Lower leg skin (tissue), 4 donors: Measurements from ENCODE around the gene FBXW5. TPM values are rescaled to one million over a fixed set of nuclear protein-coding genes. Genes with fewer than 3 reads are reported as not detected.

Experiments used
- DNase-seq, 2 donors: peaks; one replicate each; pipeline ENCODE4 v3.0.0-alpha.2; 2019; ENCODE audit warnings: low spot score in 2 of 2
- H3K4me3 ChIP-seq: fragments of 200-600 bp; sonication (generic); 2 replicates; pipeline ENCODE4 v1.5.1; 2017; ENCODE audit warnings: mild to moderate bottlenecking, low read depth; ENCODE audit not compliant: poor library complexity, severe bottlenecking
- POLR2A ChIP-seq, 2 donors: fragments of 450-650 bp; IDR thresholded peaks; one replicate each; pipeline ENCODE4 v1.6.1; 2016 to 2017; ENCODE audit warnings: antibody characterized with exemption in 2 of 2, mild to moderate bottlenecking in 1 of 2, moderate library complexity in 1 of 2
- WGBS, 2 donors: methylation state at CpG; one replicate each; pipeline ENCODE4 v1.1.5; 2018; 5-methylcytosine and 5-hydroxymethylcytosine counted together
- intact Hi-C: fragments of 100-400 bp; cut with DNase I; formaldehyde crosslinking; loops from one replicate; pipeline ENCODE4 v1.15.0; 2023; ENCODE audit warnings: low total_unique reads
- total RNA-seq, 4 donors: library from RNA; depleted of rRNA; stranded (reverse); fragments of >200 nt; gene quantifications; one replicate each; pipeline ENCODE4 v1.1.0, GENCODE V29; 2016
- TF ChIP-seq, protein P1 (sequence below), 3 donors: fragments of 450-650 bp; IDR thresholded peaks; one replicate each; pipeline ENCODE4 v1.5.1; 2016; ENCODE audit warnings: antibody characterized with exemption in 3 of 3, mild to moderate bottlenecking in 3 of 3, moderate library complexity in 2 of 3

Gene FBXW5
- total RNA-seq, 4 donors from 2014 or later: 145 to 182 (median 154) TPM

DNA sequence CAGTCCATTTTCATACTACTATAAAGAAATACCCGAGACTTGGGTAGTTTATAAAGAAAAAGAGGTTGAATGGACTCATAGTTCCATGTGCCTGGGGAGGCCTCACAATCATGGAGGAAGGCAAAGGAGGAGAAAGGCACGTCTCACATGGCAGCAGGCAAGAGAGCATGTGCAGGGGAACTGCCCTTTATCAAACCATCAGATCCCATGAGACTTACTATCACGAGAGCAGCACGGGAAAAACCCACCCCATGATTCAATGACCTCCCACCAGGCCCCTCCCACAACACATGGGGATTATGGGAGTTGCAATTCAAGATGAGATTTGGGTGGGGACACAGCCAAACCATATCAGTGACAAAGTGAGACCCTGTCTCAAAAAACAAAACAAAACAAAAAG is 38.3 kb downstream of the FBXW5 start:
- intact Hi-C loops: no loop called here
- TF ChIP-seq, protein P1, sequence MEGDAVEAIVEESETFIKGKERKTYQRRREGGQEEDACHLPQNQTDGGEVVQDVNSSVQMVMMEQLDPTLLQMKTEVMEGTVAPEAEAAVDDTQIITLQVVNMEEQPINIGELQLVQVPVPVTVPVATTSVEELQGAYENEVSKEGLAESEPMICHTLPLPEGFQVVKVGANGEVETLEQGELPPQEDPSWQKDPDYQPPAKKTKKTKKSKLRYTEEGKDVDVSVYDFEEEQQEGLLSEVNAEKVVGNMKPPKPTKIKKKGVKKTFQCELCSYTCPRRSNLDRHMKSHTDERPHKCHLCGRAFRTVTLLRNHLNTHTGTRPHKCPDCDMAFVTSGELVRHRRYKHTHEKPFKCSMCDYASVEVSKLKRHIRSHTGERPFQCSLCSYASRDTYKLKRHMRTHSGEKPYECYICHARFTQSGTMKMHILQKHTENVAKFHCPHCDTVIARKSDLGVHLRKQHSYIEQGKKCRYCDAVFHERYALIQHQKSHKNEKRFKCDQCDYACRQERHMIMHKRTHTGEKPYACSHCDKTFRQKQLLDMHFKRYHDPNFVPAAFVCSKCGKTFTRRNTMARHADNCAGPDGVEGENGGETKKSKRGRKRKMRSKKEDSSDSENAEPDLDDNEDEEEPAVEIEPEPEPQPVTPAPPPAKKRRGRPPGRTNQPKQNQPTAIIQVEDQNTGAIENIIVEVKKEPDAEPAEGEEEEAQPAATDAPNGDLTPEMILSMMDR (IDR thresholded peaks at IDR 0.05): no peak
- H3K4me3 ChIP-seq: no peak overlapping the region
- 72 to 74% methylated on average over 4 of the region's 4 CpGs for WGBS, 2 donors
- no peak for DNase-seq

- TF ChIP-seq POLR2A (IDR thresholded peaks at IDR 0.05): no peak
- TF ChIP-seq, protein P1 (IDR thresholded peaks at IDR 0.05): no peak
- WGBS, 2 donors: 64 to 66% methylated on average over 12 of the region's 12 CpGs
- no peak overlapping the region for H3K4me3 ChIP-seq
- intact Hi-C loops: no loop called here
- DNase-seq: no peak
Measured at GRCh38 chr9:136903041-136903554, 41.4 kb downstream of the FBXW5 start.

DNA sequence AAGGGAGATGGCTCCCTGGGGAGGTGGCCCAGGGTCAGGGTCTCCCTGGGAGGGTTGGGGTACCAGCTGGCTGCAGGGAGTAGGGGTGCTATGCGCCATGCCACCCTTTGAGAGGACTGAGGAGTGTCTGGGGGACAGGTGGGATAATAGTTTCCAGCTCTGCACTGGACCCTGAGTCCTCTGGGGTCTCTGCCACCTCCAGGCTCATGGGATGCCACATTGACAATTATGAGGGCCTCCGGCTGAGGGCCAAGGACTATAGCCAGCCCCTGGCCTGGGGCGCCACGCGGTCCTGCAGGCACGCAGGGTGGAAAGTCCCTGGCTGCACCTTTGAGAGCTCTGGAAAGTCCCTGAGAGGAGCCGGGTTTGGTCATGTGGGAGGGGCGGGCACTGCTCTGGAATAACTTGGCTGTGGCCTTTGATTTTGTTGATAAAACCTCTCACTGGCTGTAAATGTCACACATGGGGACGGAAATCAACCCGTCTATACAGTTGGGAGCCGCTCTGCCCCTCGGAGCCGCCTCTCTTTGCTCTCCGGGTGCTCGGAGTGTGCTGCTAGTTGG is 42.2 kb downstream of the FBXW5 start:
- WGBS, 2 donors: 5 to 15% methylated on average over 11 to 15 of the region's 15 CpGs
- peak; percentile 74 to 88 for DNase-seq
- no peak overlapping the region for H3K4me3 ChIP-seq
- TF ChIP-seq, protein P1 (IDR thresholded peaks at IDR 0.05): no peak
- no peak for TF ChIP-seq POLR2A (IDR thresholded peaks at IDR 0.05)
- intact Hi-C loops: no loop called here

DNA sequence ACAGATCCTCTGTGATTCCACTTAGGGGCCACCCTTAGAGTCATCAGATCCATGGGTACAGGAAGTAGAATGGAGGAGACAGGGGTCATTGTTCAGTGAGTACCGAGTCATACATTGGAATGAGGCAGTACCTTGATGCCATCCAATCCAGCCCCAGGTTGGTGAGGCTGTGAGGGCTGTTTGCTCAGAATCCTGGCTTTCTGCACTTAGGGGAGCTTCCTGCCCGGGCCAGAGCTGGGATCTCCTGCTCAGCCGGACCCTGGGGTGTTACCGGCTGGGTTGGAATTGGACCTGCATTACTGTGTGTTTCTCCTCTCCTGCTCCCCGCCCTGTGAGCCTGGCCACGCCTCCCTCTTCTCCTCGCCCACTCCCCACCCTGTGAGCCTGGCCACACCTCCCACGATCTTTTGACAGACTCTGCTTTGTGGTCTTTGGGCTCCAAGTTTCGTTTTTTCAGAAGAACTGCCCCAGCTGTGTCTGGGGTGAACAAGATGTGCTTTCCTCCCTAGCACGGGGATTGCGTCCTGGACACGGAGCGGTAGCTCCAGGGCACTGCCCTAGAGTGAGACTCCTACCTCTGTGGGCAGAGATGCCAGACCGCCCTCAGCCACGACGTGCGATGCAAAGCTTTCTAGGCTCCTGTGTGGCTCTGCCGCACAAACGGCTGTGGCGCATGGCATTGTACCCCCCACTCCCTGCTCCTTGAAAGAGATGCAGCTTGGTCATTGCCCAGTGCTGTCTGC is 42.9 kb downstream of the FBXW5 start:
- no peak for TF ChIP-seq POLR2A (IDR thresholded peaks at IDR 0.05)
- TF ChIP-seq, protein P1 (IDR thresholded peaks at IDR 0.05): no peak
- no peak overlapping the region for H3K4me3 ChIP-seq
- intact Hi-C loops: no loop called here
- WGBS, 2 donors: 15 to 17% methylated on average over 20 of the region's 20 CpGs
- peak; percentile 31 to 88 for DNase-seq

DNA sequence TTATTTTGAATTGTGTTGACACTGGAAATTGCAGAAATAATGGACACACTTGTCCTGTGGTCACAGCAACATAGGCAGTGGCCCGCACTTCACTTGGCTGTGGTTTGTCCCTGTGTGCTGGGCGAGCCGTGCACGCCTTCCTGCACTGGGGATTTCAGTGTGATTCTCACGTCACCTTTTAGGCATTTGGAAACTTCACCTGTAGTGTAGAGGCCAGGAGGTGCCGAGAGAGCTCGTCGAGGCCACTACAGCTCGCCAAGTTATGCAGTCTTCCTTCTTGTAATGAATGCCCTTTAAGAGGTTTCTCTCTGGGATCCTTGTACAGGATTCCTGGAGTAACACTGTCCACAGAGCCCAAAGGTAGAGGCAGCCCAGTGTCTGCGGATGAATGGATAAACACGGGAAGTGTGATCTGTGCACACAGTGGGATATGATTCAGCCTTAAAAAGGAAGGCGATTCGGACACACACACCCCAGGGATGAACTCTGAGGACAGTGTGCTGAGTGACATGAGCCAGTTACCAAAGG is 43.5 kb downstream of the FBXW5 start:
- H3K4me3 ChIP-seq: no peak overlapping the region
- no peak for DNase-seq
- 61 to 66% methylated on average over 13 of the region's 13 CpGs for WGBS, 2 donors
- intact Hi-C loops: no loop called here
- no peak for TF ChIP-seq POLR2A (IDR thresholded peaks at IDR 0.05)
- TF ChIP-seq, protein P1 (IDR thresholded peaks at IDR 0.05): no peak
